ES-I3 (cell line): Measurements from ENCODE around the gene SNX19.
A peak's percentile ranks its signal among the peaks of the same experiment; 100 is the strongest.
"Not testable (repeated sequence)": the region's sequence is repeated elsewhere in the genome, so short reads cannot be mapped to it uniquely, and the experiment has no call there.

Source experiments
- H3K36me3 ChIP-seq: 2 replicates; pipeline ENCODE4 v1.6.1; 2013; ENCODE audit warnings: mild to moderate bottlenecking, low read length, control low read depth, moderate library complexity; ENCODE audit not compliant: insufficient read depth
- H3K4me1 ChIP-seq: 2 replicates; pipeline ENCODE4 v1.6.1; 2013; ENCODE audit warnings: mild to moderate bottlenecking, control low read depth, low read length; ENCODE audit not compliant: insufficient read depth
- H3K9ac ChIP-seq: 2 replicates; pipeline ENCODE4 v1.6.1; 2013; ENCODE audit warnings: low read depth, mild to moderate bottlenecking, low read length, moderate library complexity
- H3K9me3 ChIP-seq: 2 replicates; pipeline ENCODE4 v1.6.1; 2013; ENCODE audit warnings: mild to moderate bottlenecking, low read length, moderate library complexity; ENCODE audit not compliant: control insufficient read depth, insufficient read depth

The SNX19 gene

GRCh38 chr11:130916238-130916855 lies at the start of gene SNX19:
SNX19 (minus strand) TSS chr11:130916479; CDS start chr11:130915939, 540 bp downstream.
- H3K36me3 ChIP-seq, result peaks cover 8% of the 10 kb centered on the region; the same call in 1 of the 2 replicates
- H3K9me3 ChIP-seq, result no peaks in the 10 kb centered on the region
- H3K9ac ChIP-seq, result peak within 1 kb of the TSS; percentile 71
- peaks cover 16% of the 10 kb centered on the region; the same call in 1 of the 2 replicates for H3K4me1 ChIP-seq

- no peaks in the 10 kb centered on the region for H3K9me3 ChIP-seq
- no peaks in the 10 kb centered on the region for H3K36me3 ChIP-seq
- no peaks in the 10 kb centered on the region for H3K4me1 ChIP-seq
- no peak overlapping the region for H3K9ac ChIP-seq
Measured at GRCh38 chr11:130964058-130964792, 47.9 kb upstream of the SNX19 start.

- H3K9me3 ChIP-seq, result no peaks in the 10 kb centered on the region
- no peaks in the 10 kb centered on the region for H3K36me3 ChIP-seq
- no peak overlapping the region for H3K9ac ChIP-seq
- H3K4me1 ChIP-seq, result 0 out of 2 replicates have a peak, but pooled peaks cover 3% of the 10 kb centered on the region
Measured at GRCh38 chr11:130947889-130948288, 31.6 kb upstream of the SNX19 start.

GRCh38 chr11:130947481-130947880 lies 31.2 kb upstream of the SNX19 start:
- no peak overlapping the region for H3K9ac ChIP-seq
- no peaks in the 10 kb centered on the region for H3K36me3 ChIP-seq
- no peaks in the 10 kb centered on the region for H3K9me3 ChIP-seq
- H3K4me1 ChIP-seq, result 0 out of 2 replicates have a peak, but pooled peaks cover 3% of the 10 kb centered on the region

- H3K9ac ChIP-seq, result no peak overlapping the region
- H3K9me3 ChIP-seq, result no peaks in the 10 kb centered on the region
- H3K36me3 ChIP-seq, result no peaks in the 10 kb centered on the region
- H3K4me1 ChIP-seq, result 0 out of 2 replicates have a peak, but pooled peaks cover 3% of the 10 kb centered on the region
Measured at GRCh38 chr11:130947058-130947457, 30.8 kb upstream of the SNX19 start.

- Histone ChIP-seq H3K4me1 (0 out of 2 replicates have a peak, but pooled peaks cover 3% of the 10 kb centered on the region), H3K9me3 (no peaks in the 10 kb centered on the region), H3K9ac (no peak overlapping the region), H3K36me3 (no peaks in the 10 kb centered on the region)
Measured at GRCh38 chr11:130945896-130946295, 29.6 kb upstream of the SNX19 start.

- no peaks in the 10 kb centered on the region for H3K36me3 ChIP-seq
- H3K9me3 ChIP-seq, result no peaks in the 10 kb centered on the region
- no peaks in the 10 kb centered on the region for H3K4me1 ChIP-seq
- H3K9ac ChIP-seq, result no peak overlapping the region
Measured at GRCh38 chr11:130940706-130941105, 24.4 kb upstream of the SNX19 start.

- Histone ChIP-seq H3K9ac (no peak overlapping the region), H3K9me3 (no peaks in the 10 kb centered on the region), H3K4me1 (no peaks in the 10 kb centered on the region), H3K36me3 (no peaks in the 10 kb centered on the region)
Measured at GRCh38 chr11:130937051-130937450, 20.8 kb upstream of the SNX19 start.

GRCh38 chr11:130932086-130932712 lies 15.9 kb upstream of the SNX19 start:
- no peak overlapping the region for H3K9ac ChIP-seq
- no peaks in the 10 kb centered on the region for H3K4me1 ChIP-seq
- no peaks in the 10 kb centered on the region for H3K36me3 ChIP-seq
- H3K9me3 ChIP-seq, result no peaks in the 10 kb centered on the region

GRCh38 chr11:130924750-130925149 lies 8.5 kb upstream of the SNX19 start:
- Histone ChIP-seq H3K4me1 (0 out of 2 replicates have a peak, but pooled peaks cover 13% of the 10 kb centered on the region), H3K36me3 (no peaks in the 10 kb centered on the region), H3K9ac (no peak overlapping the region), H3K9me3 (no peaks in the 10 kb centered on the region)

GRCh38 chr11:130920612-130921011 lies 4.3 kb upstream of the SNX19 start:
- peaks cover 13% of the 10 kb centered on the region; the same call in 1 of the 2 replicates for H3K4me1 ChIP-seq
- not testable (repeated sequence) for H3K9ac ChIP-seq, H3K36me3 ChIP-seq, H3K9me3 ChIP-seq

- Histone ChIP-seq H3K9ac (no peak overlapping the region), H3K9me3 (no peaks in the 10 kb centered on the region), H3K4me1 (peaks cover 16% of the 10 kb centered on the region; the same call in 1 of the 2 replicates), H3K36me3 (peaks cover 8% of the 10 kb centered on the region; the same call in 1 of the 2 replicates)
Measured at GRCh38 chr11:130918081-130918480, 1.8 kb upstream of the SNX19 start.

GRCh38 chr11:130916910-130917309 lies 631 bp upstream of the SNX19 start:
- Histone ChIP-seq H3K4me1 (peaks cover 16% of the 10 kb centered on the region; the same call in 1 of the 2 replicates), H3K36me3 (peaks cover 8% of the 10 kb centered on the region; the same call in 1 of the 2 replicates), H3K9ac (peak overlapping the region; percentile 71), H3K9me3 (no peaks in the 10 kb centered on the region)

- peaks cover 8% of the 10 kb centered on the region; the same call in 1 of the 2 replicates for H3K36me3 ChIP-seq
- no peaks in the 10 kb centered on the region for H3K9me3 ChIP-seq
- H3K9ac ChIP-seq, result peak overlapping the region; percentile 71
- H3K4me1 ChIP-seq, result peaks cover 11% of the 10 kb centered on the region; the same call in 1 of the 2 replicates
Measured at GRCh38 chr11:130915603-130916237, 559 bp downstream of the SNX19 start.
